CD14-positive monocyte (primary cell): ENCODE results near the gene CCDC50. TPM values are rescaled to one million over a fixed set of nuclear protein-coding genes. Genes with fewer than 3 reads are reported as not detected.
A peak's percentile ranks its signal among the peaks of the same experiment; 100 is the strongest.

Experiments
- DNase-seq, 3 donors: peaks; one replicate each; pipeline ENCODE4 v3.0.0-alpha.2; 2011 to 2022
- H2AFZ ChIP-seq: 2 replicates; pipeline ENCODE4 v1.6.0; 2012; ENCODE audit warnings: mild to moderate bottlenecking, low read depth, low read length, inconsistent platforms; ENCODE audit not compliant: insufficient read depth, poor library complexity, severe bottlenecking
- H3K27ac ChIP-seq, 2 donors: 1 replicate in 1 of 2; 2 replicates in 1 of 2; pipeline ENCODE4 v1.5.1; 2012 to 2013; ENCODE audit warnings: low read length in 2 of 2, control low read depth in 1 of 2, inconsistent platforms in 1 of 2, low read depth in 1 of 2, mild to moderate bottlenecking in 1 of 2
- H3K27me3 ChIP-seq, 2 donors: one replicate each; pipeline versions ENCODE4 v1.6.0 to v1.6.1; 2011 to 2013; ENCODE audit warnings: low read length in 2 of 2; ENCODE audit not compliant: control insufficient read depth in 2 of 2, insufficient read depth in 2 of 2
- H3K36me3 ChIP-seq, 2 donors: replicated peaks in 1 of 2; 1 replicate in 1 of 2; 2 replicates in 1 of 2; pipeline versions ENCODE4 v1.5.1 to v1.6.1; 2012 to 2013; ENCODE audit warnings: low read length in 2 of 2, control low read depth in 1 of 2, inconsistent platforms in 1 of 2, mild to moderate bottlenecking in 1 of 2; ENCODE audit not compliant: insufficient read depth in 2 of 2, control insufficient read depth in 1 of 2
- H3K4me1 ChIP-seq, 2 donors: 1 replicate in 1 of 2; 2 replicates in 1 of 2; pipeline versions ENCODE4 v1.5.1 to v1.6.1; 2012 to 2013; ENCODE audit warnings: low read length in 2 of 2, control low read depth in 1 of 2, inconsistent platforms in 1 of 2, mild to moderate bottlenecking in 1 of 2, moderate library complexity in 1 of 2; ENCODE audit not compliant: insufficient read depth in 2 of 2, control insufficient read depth in 1 of 2
- H3K4me2 ChIP-seq: replicated peaks from 2 replicates; pipeline ENCODE3; 2012; ENCODE audit warnings: low read length, moderate library complexity, mild to moderate bottlenecking; ENCODE audit not compliant: poor library complexity, severe bottlenecking; ENCODE audit errors: extremely low read depth
- H3K4me3 ChIP-seq, 3 experiments: fragments of 200-600 bp in 1 of 3; sonication (generic) in 1 of 3; replicated peaks in 1 of 3; 1 replicate in 2 of 3; 2 replicates in 1 of 3; pipeline ENCODE4 v1.5.1; 2011 to 2013; ENCODE audit warnings: low read length in 3 of 3, mild to moderate bottlenecking in 3 of 3, control low read depth in 2 of 3, low read depth in 2 of 3, inconsistent platforms in 1 of 3, moderate library complexity in 1 of 3
- H3K79me2 ChIP-seq: 2 replicates; pipeline ENCODE4 v1.6.0; 2012; ENCODE audit warnings: mild to moderate bottlenecking, control low read depth, inconsistent platforms, low read length, moderate library complexity; ENCODE audit not compliant: insufficient read depth
- H3K9ac ChIP-seq: 2 replicates; pipeline ENCODE4 v1.6.0; 2017; ENCODE audit warnings: low read length, mild to moderate bottlenecking; ENCODE audit not compliant: insufficient read depth, poor library complexity, severe bottlenecking
- H3K9me3 ChIP-seq, 2 donors: replicated peaks in 1 of 2; 1 replicate in 1 of 2; 2 replicates in 1 of 2; pipeline versions ENCODE4 v1.5.1 to v1.6.1; 2012 to 2013; ENCODE audit warnings: low read length in 2 of 2, control low read depth in 1 of 2; ENCODE audit not compliant: control insufficient read depth in 1 of 2, insufficient read depth in 1 of 2
- H4K20me1 ChIP-seq: 2 replicates; pipeline ENCODE4 v1.6.0; 2012; ENCODE audit warnings: mild to moderate bottlenecking, low read length, control low read depth, moderate library complexity; ENCODE audit not compliant: insufficient read depth
- H3K27ac Mint-ChIP-seq, 7 donors: one replicate each; pipeline ENCODE4 v1.8.0; 2020; ENCODE audit warnings: mild to moderate bottlenecking in 7 of 7, mixed read lengths in 7 of 7, moderate library complexity in 6 of 7, inconsistent platforms in 2 of 7
- H3K27me3 Mint-ChIP-seq, 3 donors: one replicate each; pipeline ENCODE4 v1.8.0; 2021 to 2022; ENCODE audit warnings: low read depth in 3 of 3, mild to moderate bottlenecking in 3 of 3, mixed read lengths in 3 of 3, moderate library complexity in 3 of 3, inconsistent platforms in 1 of 3
- H3K36me3 Mint-ChIP-seq, 2 donors: one replicate each; pipeline ENCODE4 v1.8.0; 2020; ENCODE audit warnings: mixed read lengths in 2 of 2, inconsistent platforms in 1 of 2, mild to moderate bottlenecking in 1 of 2
- H3K4me1 Mint-ChIP-seq: one replicate; pipeline ENCODE4 v1.8.0; 2020; ENCODE audit warnings: mild to moderate bottlenecking, mixed read lengths
- H3K4me3 Mint-ChIP-seq, 2 donors: one replicate each; pipeline ENCODE4 v1.8.0; 2020; ENCODE audit warnings: mild to moderate bottlenecking in 2 of 2, mixed read lengths in 2 of 2, moderate library complexity in 1 of 2
- H3K9me3 Mint-ChIP-seq, 7 donors: one replicate each; pipeline ENCODE4 v1.8.0; 2020 to 2022; ENCODE audit warnings: mixed read lengths in 7 of 7, mild to moderate bottlenecking in 6 of 7, moderate library complexity in 6 of 7, inconsistent platforms in 2 of 7
- WGBS: methylation state at CpG from one replicate; pipeline ENCODE4 v1.1.5; 2013; ENCODE audit warnings: missing lambda C conversion rate; ENCODE audit not compliant: insufficient coverage; 5-methylcytosine and 5-hydroxymethylcytosine counted together
- intact Hi-C, 2 donors: fragments of 100-400 bp; cut with micrococcal nuclease; formaldehyde crosslinking; loops; one replicate each; pipeline versions ENCODE4 v1.15.0 to v1.15.1; 2023
- polyA plus RNA-seq, 3 donors: library from polyadenylated mRNA; depleted of rRNA in 1 of 3; unstranded in 2 of 3; stranded (reverse) in 1 of 3; fragments of 300-500 nt in 2 of 3; fragments of >200 nt in 1 of 3; fragmentation: Illumina TruSeq in 2 of 3; gene quantifications; 1 replicate in 2 of 3; 2 replicates in 1 of 3; pipeline ENCODE4 v1.2.3, GENCODE V29; 2012 to 2021
- TF ChIP-seq, protein P1 (sequence below): fragments of 200-600 bp; IDR thresholded peaks from one replicate; pipeline ENCODE4 v1.8.0; 2022; ENCODE audit warnings: antibody characterized with exemption, mild to moderate bottlenecking

Gene CCDC50
- polyA plus RNA-seq, 3 donors: 13.3 to 29.2 (median 25.8) TPM

GRCh38 chr3:191356631-191357439, 27.6 kb downstream of the CCDC50 start:
- Histone ChIP-seq H3K4me2 (no peak overlapping the region), H3K79me2 (no peaks in the 10 kb centered on the region)
- no peaks in the 10 kb centered on the region for H3K4me1 Mint-ChIP-seq

GRCh38 chr3:191357909-191358308, 28.7 kb downstream of the CCDC50 start:
- Histone ChIP-seq H3K9ac (no peak overlapping the region), H3K4me3 (no peak overlapping the region), H2AFZ (no peak overlapping the region), H3K27ac (no peak overlapping the region), H3K27me3 (no peaks in the 10 kb centered on the region), H3K36me3 (peaks cover 32 to 59% of the 10 kb centered on the region in 2 donors), H3K79me2 (no peaks in the 10 kb centered on the region), H3K4me2 (no peak overlapping the region), H4K20me1 (peaks cover 19% of the 10 kb centered on the region), H3K9me3 (no peaks in the 10 kb centered on the region), H3K4me1 (no peaks in the 10 kb centered on the region)
- intact Hi-C loops: no loop called here
- Mint-ChIP-seq H3K27ac (peak overlapping the region in 3 of 7 donors; percentile 32 to 59 (median 34)), H3K27me3 (no peaks in the 10 kb centered on the region), H3K36me3 (peaks cover 36 to 52% of the 10 kb centered on the region in 2 donors), H3K4me3 (no peak overlapping the region), H3K9me3 (peaks cover 0 to 3% (median 0%) of the 10 kb centered on the region in 7 donors), H3K4me1 (no peaks in the 10 kb centered on the region)
- WGBS: no CpG with 5 or more reads among the region's 6 CpGs
- no peak for DNase-seq
- TF ChIP-seq, protein P1, sequence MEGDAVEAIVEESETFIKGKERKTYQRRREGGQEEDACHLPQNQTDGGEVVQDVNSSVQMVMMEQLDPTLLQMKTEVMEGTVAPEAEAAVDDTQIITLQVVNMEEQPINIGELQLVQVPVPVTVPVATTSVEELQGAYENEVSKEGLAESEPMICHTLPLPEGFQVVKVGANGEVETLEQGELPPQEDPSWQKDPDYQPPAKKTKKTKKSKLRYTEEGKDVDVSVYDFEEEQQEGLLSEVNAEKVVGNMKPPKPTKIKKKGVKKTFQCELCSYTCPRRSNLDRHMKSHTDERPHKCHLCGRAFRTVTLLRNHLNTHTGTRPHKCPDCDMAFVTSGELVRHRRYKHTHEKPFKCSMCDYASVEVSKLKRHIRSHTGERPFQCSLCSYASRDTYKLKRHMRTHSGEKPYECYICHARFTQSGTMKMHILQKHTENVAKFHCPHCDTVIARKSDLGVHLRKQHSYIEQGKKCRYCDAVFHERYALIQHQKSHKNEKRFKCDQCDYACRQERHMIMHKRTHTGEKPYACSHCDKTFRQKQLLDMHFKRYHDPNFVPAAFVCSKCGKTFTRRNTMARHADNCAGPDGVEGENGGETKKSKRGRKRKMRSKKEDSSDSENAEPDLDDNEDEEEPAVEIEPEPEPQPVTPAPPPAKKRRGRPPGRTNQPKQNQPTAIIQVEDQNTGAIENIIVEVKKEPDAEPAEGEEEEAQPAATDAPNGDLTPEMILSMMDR: no peak

More at GRCh38 chr3:191356631-191357439, 27.6 kb downstream of the CCDC50 start:
- 100% methylated on average over 1 of the region's 5 CpGs for WGBS
- Mint-ChIP-seq H3K27me3 (no peaks in the 10 kb centered on the region), H3K9me3 (peaks cover 0 to 3% (median 0%) of the 10 kb centered on the region in 7 donors), H3K27ac (peak overlapping the region in 1 of 7 donors; percentile 6), H3K36me3 (peaks cover 32 to 43% of the 10 kb centered on the region in 2 donors), H3K4me3 (no peak overlapping the region)
- Histone ChIP-seq H3K9me3 (no peaks in the 10 kb centered on the region), H3K4me1 (no peaks in the 10 kb centered on the region), H3K4me3 (no peak overlapping the region), H3K27ac (no peak overlapping the region), H4K20me1 (peaks cover 27% of the 10 kb centered on the region), H3K27me3 (no peaks in the 10 kb centered on the region), H3K36me3 (peaks cover 24 to 49% of the 10 kb centered on the region in 2 donors), H2AFZ (no peak overlapping the region), H3K9ac (no peak overlapping the region)
- TF ChIP-seq, protein P1: no peak
- DNase-seq: no peak
- intact Hi-C loops: no loop called here
